WTC11 (cell line): Measurements from ENCODE around the gene OLFM1. TPM values are rescaled to one million over a fixed set of nuclear protein-coding genes. Genes with fewer than 3 reads are reported as not detected.

ENCODE experiments used
- EMX1 ChIP-seq: fragments of 250-450 bp; sonication (Bioruptor Pico); IDR thresholded peaks from 2 replicates; pipeline ENCODE4 v1.8.0; 2021; ENCODE audit warnings: mild to moderate bottlenecking
- HMGA2 ChIP-seq: fragments of 250-450 bp; sonication (Bioruptor Pico); IDR thresholded peaks from 2 replicates; pipeline ENCODE4 v1.4.0; 2021; ENCODE audit warnings: mild to moderate bottlenecking, moderate library complexity
- HMGXB4 ChIP-seq: sonication (generic); formaldehyde crosslinking; IDR thresholded peaks from 2 replicates; pipeline ENCODE4 v1.8.1; 2023; ENCODE audit warnings: mild to moderate bottlenecking, moderate library complexity, missing genetic modification reagents
- IRF2 ChIP-seq: sonication (generic); formaldehyde crosslinking; IDR thresholded peaks from 2 replicates; pipeline ENCODE4 v1.8.0; 2022; ENCODE audit warnings: low read depth, missing genetic modification reagents, borderline replicate concordance
- KAT7 ChIP-seq: sonication (generic); formaldehyde crosslinking; IDR thresholded peaks from 2 replicates; pipeline ENCODE4 v1.8.1; 2023; ENCODE audit warnings: missing genetic modification reagents, mild to moderate bottlenecking, borderline replicate concordance
- MYBL2 ChIP-seq: sonication (generic); formaldehyde crosslinking; IDR thresholded peaks from 2 replicates; pipeline ENCODE4 v1.8.1; 2023; ENCODE audit warnings: mild to moderate bottlenecking, moderate library complexity, missing genetic modification reagents
- NFYB ChIP-seq: sonication (generic); formaldehyde crosslinking; conservative IDR thresholded peaks from 2 replicates; pipeline ENCODE4 v1.8.0; 2022; ENCODE audit warnings: low read depth, missing genetic modification reagents
- STAT6 ChIP-seq: sonication (generic); formaldehyde crosslinking; conservative IDR thresholded peaks from 2 replicates; pipeline ENCODE4 v1.8.1; 2023; ENCODE audit warnings: mild to moderate bottlenecking, low read depth, missing genetic modification reagents, moderate library complexity
- USF1 ChIP-seq: sonication (generic); formaldehyde crosslinking; IDR thresholded peaks from 2 replicates; pipeline ENCODE4 v1.8.0; 2022; ENCODE audit warnings: mild to moderate bottlenecking, missing genetic modification reagents
- USF2 ChIP-seq: sonication (generic); formaldehyde crosslinking; IDR thresholded peaks from 2 replicates; pipeline ENCODE4 v1.8.1; 2023; ENCODE audit warnings: mild to moderate bottlenecking, missing genetic modification reagents, moderate library complexity
- ZNF423 ChIP-seq: fragments of 250-450 bp; sonication (Bioruptor Pico); IDR thresholded peaks from 2 replicates; pipeline ENCODE4 v2.1.2; 2022; ENCODE audit warnings: mild to moderate bottlenecking, moderate library complexity
- ZNF425 ChIP-seq: fragments of 250-450 bp; sonication (Bioruptor Pico); conservative IDR thresholded peaks from 2 replicates; pipeline ENCODE4 v1.9.0; 2021; ENCODE audit warnings: mild to moderate bottlenecking
- ZNF512 ChIP-seq: sonication (generic); formaldehyde crosslinking; IDR thresholded peaks from 2 replicates; pipeline ENCODE4 v1.8.1; 2022; ENCODE audit warnings: missing genetic modification reagents, borderline replicate concordance
- ZSCAN18 ChIP-seq: fragments of 250-450 bp; sonication (Bioruptor Pico); IDR thresholded peaks from 2 replicates; pipeline ENCODE4 v2.1.2; 2022; ENCODE audit warnings: mild to moderate bottlenecking, moderate library complexity
- total RNA-seq: library from RNA; stranded (reverse); gene quantifications from 3 replicates; pipeline ENCODE4 v1.2.3, GENCODE V29; 2021
- TF ChIP-seq, protein P1 (sequence below): sonication (generic); formaldehyde crosslinking; IDR thresholded peaks from 2 replicates; pipeline ENCODE4 v1.8.1; 2022; ENCODE audit warnings: mild to moderate bottlenecking, missing genetic modification reagents, moderate library complexity, borderline replicate concordance
- TF ChIP-seq, protein P2 (sequence below): sonication (generic); formaldehyde crosslinking; IDR thresholded peaks from 2 replicates; pipeline ENCODE4 v1.8.1; 2023; ENCODE audit warnings: mild to moderate bottlenecking, missing genetic modification reagents, moderate library complexity
- TF ChIP-seq, protein P3 (sequence below): sonication (generic); formaldehyde crosslinking; IDR thresholded peaks from 2 replicates; pipeline ENCODE4 v1.8.0; 2023; ENCODE audit warnings: mild to moderate bottlenecking, missing genetic modification reagents
- TF ChIP-seq, protein P4 (sequence below): sonication (generic); formaldehyde crosslinking; conservative IDR thresholded peaks from 2 replicates; pipeline ENCODE4 v1.8.1; 2022; ENCODE audit warnings: mild to moderate bottlenecking, missing genetic modification reagents
- TF ChIP-seq, protein P5 (sequence below): fragments of 250-450 bp; sonication (Bioruptor Pico); IDR thresholded peaks from 2 replicates; pipeline ENCODE4 v1.9.0; 2021; ENCODE audit warnings: mild to moderate bottlenecking

Gene OLFM1
- total RNA-seq, 1 experiment from 2014 or later = 37.6 TPM

- TF ChIP-seq ZSCAN18 (no peak), KAT7 (CRISPR knock-in tag) (peak; percentile 39; the same call in 1 of the 2 replicates), HMGXB4 (CRISPR knock-in tag) (no peak), NFYB (no peak), USF2 (CRISPR knock-in tag) (no peak), USF1 (CRISPR knock-in tag) (0 out of 2 replicates have a peak, but pooled peaks have one; percentile 49), ZNF423 (CRISPR knock-in tag) (no peak), MYBL2 (CRISPR knock-in tag) (no peak), HMGA2 (no peak), EMX1 (no peak), ZNF512 (CRISPR knock-in tag) (no peak), ZNF425 (CRISPR knock-in tag) (no peak), STAT6 (CRISPR knock-in tag) (no peak), IRF2 (CRISPR knock-in tag) (no peak)
- TF ChIP-seq, protein P1, sequence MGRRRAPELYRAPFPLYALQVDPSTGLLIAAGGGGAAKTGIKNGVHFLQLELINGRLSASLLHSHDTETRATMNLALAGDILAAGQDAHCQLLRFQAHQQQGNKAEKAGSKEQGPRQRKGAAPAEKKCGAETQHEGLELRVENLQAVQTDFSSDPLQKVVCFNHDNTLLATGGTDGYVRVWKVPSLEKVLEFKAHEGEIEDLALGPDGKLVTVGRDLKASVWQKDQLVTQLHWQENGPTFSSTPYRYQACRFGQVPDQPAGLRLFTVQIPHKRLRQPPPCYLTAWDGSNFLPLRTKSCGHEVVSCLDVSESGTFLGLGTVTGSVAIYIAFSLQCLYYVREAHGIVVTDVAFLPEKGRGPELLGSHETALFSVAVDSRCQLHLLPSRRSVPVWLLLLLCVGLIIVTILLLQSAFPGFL (CRISPR knock-in tag) = no peak
- TF ChIP-seq, protein P2, sequence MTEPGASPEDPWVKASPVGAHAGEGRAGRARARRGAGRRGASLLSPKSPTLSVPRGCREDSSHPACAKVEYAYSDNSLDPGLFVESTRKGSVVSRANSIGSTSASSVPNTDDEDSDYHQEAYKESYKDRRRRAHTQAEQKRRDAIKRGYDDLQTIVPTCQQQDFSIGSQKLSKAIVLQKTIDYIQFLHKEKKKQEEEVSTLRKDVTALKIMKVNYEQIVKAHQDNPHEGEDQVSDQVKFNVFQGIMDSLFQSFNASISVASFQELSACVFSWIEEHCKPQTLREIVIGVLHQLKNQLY (CRISPR knock-in tag) = 0 out of 2 replicates have a peak, but pooled peaks have one; percentile 64
- TF ChIP-seq, protein P3, sequence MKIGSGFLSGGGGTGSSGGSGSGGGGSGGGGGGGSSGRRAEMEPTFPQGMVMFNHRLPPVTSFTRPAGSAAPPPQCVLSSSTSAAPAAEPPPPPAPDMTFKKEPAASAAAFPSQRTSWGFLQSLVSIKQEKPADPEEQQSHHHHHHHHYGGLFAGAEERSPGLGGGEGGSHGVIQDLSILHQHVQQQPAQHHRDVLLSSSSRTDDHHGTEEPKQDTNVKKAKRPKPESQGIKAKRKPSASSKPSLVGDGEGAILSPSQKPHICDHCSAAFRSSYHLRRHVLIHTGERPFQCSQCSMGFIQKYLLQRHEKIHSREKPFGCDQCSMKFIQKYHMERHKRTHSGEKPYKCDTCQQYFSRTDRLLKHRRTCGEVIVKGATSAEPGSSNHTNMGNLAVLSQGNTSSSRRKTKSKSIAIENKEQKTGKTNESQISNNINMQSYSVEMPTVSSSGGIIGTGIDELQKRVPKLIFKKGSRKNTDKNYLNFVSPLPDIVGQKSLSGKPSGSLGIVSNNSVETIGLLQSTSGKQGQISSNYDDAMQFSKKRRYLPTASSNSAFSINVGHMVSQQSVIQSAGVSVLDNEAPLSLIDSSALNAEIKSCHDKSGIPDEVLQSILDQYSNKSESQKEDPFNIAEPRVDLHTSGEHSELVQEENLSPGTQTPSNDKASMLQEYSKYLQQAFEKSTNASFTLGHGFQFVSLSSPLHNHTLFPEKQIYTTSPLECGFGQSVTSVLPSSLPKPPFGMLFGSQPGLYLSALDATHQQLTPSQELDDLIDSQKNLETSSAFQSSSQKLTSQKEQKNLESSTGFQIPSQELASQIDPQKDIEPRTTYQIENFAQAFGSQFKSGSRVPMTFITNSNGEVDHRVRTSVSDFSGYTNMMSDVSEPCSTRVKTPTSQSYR (CRISPR knock-in tag) = no peak
- TF ChIP-seq, protein P4, sequence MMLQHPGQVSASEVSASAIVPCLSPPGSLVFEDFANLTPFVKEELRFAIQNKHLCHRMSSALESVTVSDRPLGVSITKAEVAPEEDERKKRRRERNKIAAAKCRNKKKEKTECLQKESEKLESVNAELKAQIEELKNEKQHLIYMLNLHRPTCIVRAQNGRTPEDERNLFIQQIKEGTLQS = no peak
- TF ChIP-seq, protein P5, sequence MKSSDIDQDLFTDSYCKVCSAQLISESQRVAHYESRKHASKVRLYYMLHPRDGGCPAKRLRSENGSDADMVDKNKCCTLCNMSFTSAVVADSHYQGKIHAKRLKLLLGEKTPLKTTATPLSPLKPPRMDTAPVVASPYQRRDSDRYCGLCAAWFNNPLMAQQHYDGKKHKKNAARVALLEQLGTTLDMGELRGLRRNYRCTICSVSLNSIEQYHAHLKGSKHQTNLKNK (CRISPR knock-in tag) = no peak
Observed at GRCh38 chr9:135077497-135078200, 9.8 kb upstream of the OLFM1 start (continued).
